GM23248 (cell line): ENCODE measurements around the gene SPATA46. TPM values are rescaled to one million over a fixed set of nuclear protein-coding genes. Genes with fewer than 3 reads are reported as not detected.
A peak's percentile ranks its signal among the peaks of the same experiment; 100 is the strongest.

Source experiments
- DNase-seq: peaks from one replicate; pipeline ENCODE4 v3.0.0-alpha.2; 2015
- H2AFZ ChIP-seq: fragments of 200-600 bp; sonication (generic); 2 replicates; pipeline ENCODE4 v1.6.1; 2016; ENCODE audit warnings: antibody characterized with exemption
- H3F3A ChIP-seq: fragments of 200-600 bp; sonication (generic); 2 replicates; pipeline ENCODE4 v1.6.1; 2016; ENCODE audit warnings: mild to moderate bottlenecking, antibody characterized with exemption, mixed run types; ENCODE audit not compliant: insufficient read depth
- H3K27ac ChIP-seq: fragments of 200-600 bp; sonication (generic); 2 replicates; pipeline ENCODE4 v1.5.1; 2016; ENCODE audit warnings: mild to moderate bottlenecking
- H3K27me3 ChIP-seq: fragments of 200-600 bp; sonication (generic); replicated peaks from 2 replicates; pipeline ENCODE4 v1.6.1; 2016; ENCODE audit warnings: mild to moderate bottlenecking; ENCODE audit not compliant: insufficient read depth
- H3K36me3 ChIP-seq: fragments of 200-600 bp; sonication (generic); 2 replicates; pipeline ENCODE4 v1.6.1; 2016; ENCODE audit warnings: low read depth, mild to moderate bottlenecking
- H3K4me1 ChIP-seq: fragments of 200-600 bp; sonication (generic); 2 replicates; pipeline ENCODE4 v1.6.1; 2016; ENCODE audit warnings: mild to moderate bottlenecking; ENCODE audit not compliant: insufficient read depth
- H3K4me2 ChIP-seq: fragments of 200-600 bp; sonication (generic); one replicate; pipeline ENCODE4 v1.6.1; 2016; ENCODE audit warnings: mild to moderate bottlenecking; ENCODE audit not compliant: unreplicated experiment
- H3K4me3 ChIP-seq: fragments of 200-600 bp; sonication (generic); 2 replicates; pipeline ENCODE4 v1.5.1; 2016; ENCODE audit warnings: mild to moderate bottlenecking
- H3K79me2 ChIP-seq: fragments of 200-600 bp; sonication (generic); 2 replicates; pipeline ENCODE4 v1.6.1; 2016; ENCODE audit warnings: mild to moderate bottlenecking; ENCODE audit not compliant: insufficient read depth
- H3K9ac ChIP-seq: fragments of 200-600 bp; sonication (generic); 2 replicates; pipeline ENCODE4 v1.6.1; 2016; ENCODE audit warnings: mild to moderate bottlenecking
- H3K9me2 ChIP-seq: fragments of 200-600 bp; sonication (generic); 2 replicates; pipeline ENCODE4 v1.6.1; 2016; ENCODE audit warnings: mixed run types, mild to moderate bottlenecking, moderate library complexity; ENCODE audit not compliant: insufficient read depth
- H3K9me3 ChIP-seq: fragments of 200-600 bp; sonication (generic); one replicate; pipeline ENCODE4 v1.6.1; 2017; ENCODE audit warnings: low read depth
- H4K20me1 ChIP-seq: fragments of 200-600 bp; sonication (generic); 2 replicates; pipeline ENCODE4 v1.6.0; 2016; ENCODE audit not compliant: insufficient read depth
- EZH2 ChIP-seq: fragments of 200-600 bp; sonication (generic); IDR thresholded peaks from 2 replicates; pipeline ENCODE4 v1.6.1; 2018; ENCODE audit warnings: antibody characterized with exemption, mild to moderate bottlenecking; ENCODE audit not compliant: insufficient read depth, poor library complexity, severe bottlenecking
- EZH2phosphoT487 ChIP-seq: fragments of 200-600 bp; sonication (generic); IDR thresholded peaks from 2 replicates; pipeline ENCODE4 v1.6.1; 2018; ENCODE audit warnings: antibody characterized with exemption, moderate library complexity, mild to moderate bottlenecking, low read depth; ENCODE audit not compliant: insufficient read depth
- WGBS, 2 experiments: methylation state at CpG; one replicate each; pipeline ENCODE4 v1.1.6; 2015 to 2017; ENCODE audit warnings: low lambda C conversion rate in 2 of 2, low coverage in 1 of 2; ENCODE audit errors: missing lambda C conversion rate in 2 of 2; 5-methylcytosine and 5-hydroxymethylcytosine counted together
- in situ Hi-C: fragments of 300-500 bp; cut with MboI; formaldehyde crosslinking; loops from 2 replicates; pipeline ENCODE4 v1.15.0; 2020
- polyA plus RNA-seq: library from polyadenylated mRNA; unstranded; fragments of >200 nt; fragmentation: Nextera tagmentation; extraction: Ambion mirVana; gene quantifications from 2 replicates; pipeline ENCODE4 v1.2.1, GENCODE V29; 2016
- total RNA-seq: library from RNA; depleted of rRNA; stranded (reverse); fragments of >200 nt; shearing (Covaris generic); gene quantifications from 2 replicates; pipeline ENCODE4 v1.2.3, GENCODE V29; 2014

The SPATA46 gene
- total and polyA plus RNA-seq, 2 experiments from 2014 or later = not detected

DNA sequence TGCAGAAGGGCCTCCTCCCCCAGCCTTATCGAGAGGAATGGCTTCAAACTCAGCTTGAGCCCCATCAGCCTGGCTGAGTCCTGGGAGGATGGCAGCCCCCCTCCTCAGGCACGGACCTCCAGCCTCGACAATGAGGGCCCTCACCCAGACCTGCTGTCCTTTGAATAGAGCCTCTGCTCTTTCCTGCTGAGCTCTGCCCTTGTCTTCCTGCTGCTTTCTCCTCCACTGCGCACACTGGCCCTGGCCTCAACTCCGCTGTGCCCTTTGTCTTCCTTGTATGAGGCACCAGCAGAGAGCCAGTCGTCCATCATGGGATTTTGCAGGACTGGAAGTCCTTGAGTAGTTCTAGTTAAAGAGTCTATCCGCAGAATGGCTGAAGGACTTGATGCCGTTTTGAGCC is 6.9 kb upstream of the SPATA46 start:
- Histone ChIP-seq H3K4me3 (no peak overlapping the region), H3K27ac (no peak overlapping the region), H3K4me1 (no peaks in the 10 kb centered on the region), H3K79me2 (no peaks in the 10 kb centered on the region), H3K9me3 (no peaks in the 10 kb centered on the region), H3F3A (no peaks in the 10 kb centered on the region), H3K27me3 (peaks cover 5% of the 10 kb centered on the region; the same call in 1 of the 2 replicates), H3K36me3 (no peaks in the 10 kb centered on the region), H4K20me1 (no peaks in the 10 kb centered on the region), H2AFZ (no peak overlapping the region), H3K9me2 (no peaks in the 10 kb centered on the region), H3K9ac (no peak overlapping the region), H3K4me2 (no peak overlapping the region)
- 84 to 86% methylated on average over 8 of the region's 8 CpGs for WGBS, 2 experiments
- in situ Hi-C loops = loop anchor here (10.0 kb wide), 1 partner anchor 329 kb away; no protein-coding TSS in a partner anchor
- TF ChIP-seq EZH2 (no peak), EZH2phosphoT487 (no peak)
- no peak for DNase-seq

DNA sequence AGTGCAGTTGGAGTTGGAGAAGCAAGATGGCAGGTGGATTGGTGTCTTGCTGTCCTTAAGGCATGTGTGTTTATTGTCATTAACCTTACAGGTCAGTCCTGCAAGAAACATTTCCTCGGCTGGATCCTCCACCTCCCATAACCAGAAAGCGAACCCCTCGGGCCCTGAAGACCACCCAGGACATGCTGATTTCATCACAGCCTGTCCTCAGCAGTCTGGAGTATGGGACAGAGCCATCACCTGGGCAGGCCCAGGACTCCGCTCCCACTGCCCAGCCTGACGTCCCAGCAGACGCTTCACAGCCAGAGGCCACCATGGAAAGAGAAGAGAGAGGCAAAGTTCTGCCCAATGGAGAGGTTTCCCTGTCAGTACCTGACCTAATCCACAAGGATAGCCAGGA is 6.4 kb upstream of the SPATA46 start:
- no peak overlapping the region for H3K4me2 ChIP-seq
- peaks cover 1% of the 10 kb centered on the region; the same call in 1 of the 2 replicates for H3K27me3 ChIP-seq
- H3K79me2 ChIP-seq = no peaks in the 10 kb centered on the region
- H3F3A ChIP-seq = no peaks in the 10 kb centered on the region
- WGBS, 2 experiments = 79 to 88% methylated on average over 6 of the region's 6 CpGs
- no peaks in the 10 kb centered on the region for H3K36me3 ChIP-seq
- in situ Hi-C loops = loop anchor here (10.0 kb wide), 1 partner anchor 328 kb away; no protein-coding TSS in a partner anchor
- DNase-seq = no peak
- TF ChIP-seq EZH2 (no peak), EZH2phosphoT487 (no peak)
- no peaks in the 10 kb centered on the region for H3K9me2 ChIP-seq
- no peaks in the 10 kb centered on the region for H3K4me1 ChIP-seq
- H3K9ac ChIP-seq = no peak overlapping the region
- no peaks in the 10 kb centered on the region for H4K20me1 ChIP-seq
- no peak overlapping the region for H3K27ac ChIP-seq
- H3K9me3 ChIP-seq = no peaks in the 10 kb centered on the region
- H2AFZ ChIP-seq = no peak overlapping the region
- no peak overlapping the region for H3K4me3 ChIP-seq

DNA sequence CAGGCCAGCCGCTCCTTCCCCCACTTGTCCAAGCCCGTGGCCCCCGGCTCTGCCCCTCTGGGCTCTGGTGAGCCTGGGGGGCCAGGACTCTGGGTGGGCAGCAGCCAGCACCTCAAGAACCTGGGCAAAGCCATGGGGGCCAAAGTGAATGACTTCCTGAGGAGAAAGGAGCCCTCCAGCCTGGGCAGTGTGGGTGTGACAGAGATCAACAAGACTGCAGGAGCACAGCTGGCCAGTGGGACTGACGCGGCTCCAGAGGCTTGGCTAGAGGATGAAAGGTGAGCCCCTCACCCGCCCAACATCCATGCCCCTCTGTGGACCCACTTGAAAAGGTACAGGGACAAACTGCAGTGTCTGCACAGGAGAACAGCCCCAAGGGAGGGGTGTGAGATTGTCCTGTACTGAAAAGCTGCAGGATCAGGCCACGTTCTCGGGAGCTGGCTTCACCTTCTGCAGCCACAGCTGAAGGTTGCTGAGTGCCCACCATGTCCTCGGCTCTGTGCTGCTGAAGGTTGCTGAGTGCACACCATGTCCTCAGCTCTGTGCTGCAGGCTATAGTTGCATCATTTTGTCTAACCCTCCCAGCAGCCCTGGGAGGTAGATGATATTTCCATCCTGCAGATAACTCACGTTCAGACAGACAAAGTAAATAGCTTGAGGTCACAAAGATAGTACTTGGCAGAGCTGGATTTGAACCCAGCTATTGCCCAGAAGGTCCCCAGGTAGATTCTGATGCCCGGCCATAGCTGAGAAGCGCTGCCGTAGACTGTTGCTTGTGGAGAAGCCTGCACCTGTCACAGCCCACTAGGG is 5.5 kb upstream of the SPATA46 start:
- 72 to 74% methylated on average over 12 to 13 of the region's 13 CpGs for WGBS, 2 experiments
- no peaks in the 10 kb centered on the region for H3K9me2 ChIP-seq
- no peaks in the 10 kb centered on the region; the same call in 1 of the 2 replicates for H3K27me3 ChIP-seq
- no peaks in the 10 kb centered on the region for H3K4me1 ChIP-seq
- no peaks in the 10 kb centered on the region for H3K79me2 ChIP-seq
- DNase-seq = no peak
- H3K4me2 ChIP-seq = no peak overlapping the region
- no peaks in the 10 kb centered on the region for H3K36me3 ChIP-seq
- no peak overlapping the region for H3K4me3 ChIP-seq
- no peak overlapping the region for H3K9ac ChIP-seq
- H3F3A ChIP-seq = no peaks in the 10 kb centered on the region
- no peaks in the 10 kb centered on the region for H3K9me3 ChIP-seq
- TF ChIP-seq EZH2phosphoT487 = no peak
- no peak for TF ChIP-seq EZH2
- no peak overlapping the region for H3K27ac ChIP-seq
- no peak overlapping the region for H2AFZ ChIP-seq
- in situ Hi-C loops = loop anchor here (10.0 kb wide), 1 partner anchor 327 kb away; no protein-coding TSS in a partner anchor
- no peaks in the 10 kb centered on the region for H4K20me1 ChIP-seq

DNA sequence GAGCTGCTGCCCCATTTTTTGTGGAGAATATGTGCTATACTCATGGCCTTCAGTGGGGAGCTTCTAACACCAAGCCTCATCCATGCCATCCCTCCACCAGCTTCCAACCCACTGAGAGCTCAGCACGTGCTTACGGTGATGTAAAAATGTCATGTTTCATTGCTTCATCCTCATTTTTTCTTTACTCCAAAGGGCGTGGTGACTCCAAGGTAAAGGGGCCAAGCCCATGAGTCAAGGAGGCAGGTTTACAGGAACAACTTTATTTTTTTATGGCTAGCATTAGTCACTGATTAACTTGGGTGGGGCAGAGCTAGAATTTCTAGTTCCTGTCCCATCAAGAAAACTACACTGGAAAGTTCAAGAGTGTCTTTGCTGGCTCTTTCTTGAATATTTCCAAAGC is 4.7 kb upstream of the SPATA46 start, which contains the start of gene C1orf226:
Gene C1orf226 (plus strand): TSS at position 346 of the 400 bp plus-strand sequence. CDS start 174 bp downstream, outside the sequence.
- no peaks in the 10 kb centered on the region for H3K36me3 ChIP-seq
- no peaks in the 10 kb centered on the region for H4K20me1 ChIP-seq
- peak; percentile 19 for DNase-seq
- H3K4me1 ChIP-seq = no peaks in the 10 kb centered on the region
- no peaks in the 10 kb centered on the region for H3K79me2 ChIP-seq
- no peak within 1 kb of the TSS for H2AFZ ChIP-seq
- no peak within 1 kb of the TSS for H3K27ac ChIP-seq
- in situ Hi-C loops = loop anchor here (10.0 kb wide), 1 partner anchor 327 kb away; no protein-coding TSS in a partner anchor
- no peaks in the 10 kb centered on the region for H3F3A ChIP-seq
- H3K4me3 ChIP-seq = no peak within 1 kb of the TSS
- H3K9me3 ChIP-seq = no peaks in the 10 kb centered on the region
- TF ChIP-seq EZH2phosphoT487 (no peak), EZH2 (no peak)
- H3K27me3 ChIP-seq = no peaks in the 10 kb centered on the region
- H3K9ac ChIP-seq = no peak within 1 kb of the TSS
- H3K9me2 ChIP-seq = no peaks in the 10 kb centered on the region
- 84 to 88% methylated on average over 3 of the region's 3 CpGs for WGBS, 2 experiments
- no peak within 1 kb of the TSS for H3K4me2 ChIP-seq
